NCI-H146 treated with DMSO at 0.1 percent for 48 hours (cell line): Measurements from ENCODE around the gene BCCIP.

Source experiments
- DNase-seq: peaks from one replicate; lab custom pipeline; 2025; ENCODE audit not compliant: unreplicated experiment; lab: John Stamatoyannopoulos, UW

Gene BCCIP

GRCh38 chr10:125797424-125797823 lies 25.9 kb upstream of the BCCIP start:
- DNase-seq: no peak

- DNase-seq: no peak
Measured at GRCh38 chr10:125797994-125798662, 25.2 kb upstream of the BCCIP start.

- DNase-seq: no peak
Measured at GRCh38 chr10:125799451-125800182, 23.7 kb upstream of the BCCIP start.

- no peak for DNase-seq
Measured at GRCh38 chr10:125801574-125801973, 21.8 kb upstream of the BCCIP start.

- DNase-seq: no peak
Measured at GRCh38 chr10:125802131-125802530, 21.2 kb upstream of the BCCIP start.

GRCh38 chr10:125802739-125803138 lies 20.6 kb upstream of the BCCIP start:
- no peak for DNase-seq

GRCh38 chr10:125808047-125808446 lies 15.3 kb upstream of the BCCIP start:
- DNase-seq: no peak

- DNase-seq: no peak
Measured at GRCh38 chr10:125811251-125811650, 12.1 kb upstream of the BCCIP start.

- DNase-seq: no peak
Measured at GRCh38 chr10:125812128-125812750, 11.1 kb upstream of the BCCIP start.

GRCh38 chr10:125815764-125816163 lies 7.6 kb upstream of the BCCIP start:
- no peak for DNase-seq

GRCh38 chr10:125816548-125816947 lies 6.8 kb upstream of the BCCIP start:
- DNase-seq: no peak

- DNase-seq: no peak
Measured at GRCh38 chr10:125817337-125817946, 5.9 kb upstream of the BCCIP start.

GRCh38 chr10:125820701-125821100 lies 2.6 kb upstream of the BCCIP start:
- DNase-seq: no peak

- no peak for DNase-seq
Measured at GRCh38 chr10:125823663-125824251, 411 bp downstream of the BCCIP start.

- DNase-seq: no peak
Measured at GRCh38 chr10:125824736-125825135, 1.4 kb downstream of the BCCIP start.

- DNase-seq: no peak
Measured at GRCh38 chr10:125827133-125827532, 3.8 kb downstream of the BCCIP start.

GRCh38 chr10:125828311-125828710 lies 5.0 kb downstream of the BCCIP start:
- no peak for DNase-seq

GRCh38 chr10:125836746-125837145 lies 13.4 kb downstream of the BCCIP start:
- DNase-seq: no peak

- no peak for DNase-seq
Measured at GRCh38 chr10:125838802-125839575, 15.6 kb downstream of the BCCIP start.

GRCh38 chr10:125840406-125840805 lies 17.1 kb downstream of the BCCIP start:
- DNase-seq: no peak

- no peak for DNase-seq
Measured at GRCh38 chr10:125840955-125841354, 17.6 kb downstream of the BCCIP start.
